ENCODE data around the gene COL15A1.

Gene COL15A1

GRCh38 chr9:98949565-98949964 is 5.9 kb downstream of the COL15A1 start:
- no peak for DNase-seq (ENCODE audit: low spot score)

GRCh38 chr9:98950262-98950661 is 6.6 kb downstream of the COL15A1 start:
- DNase-seq (ENCODE audit: low spot score): no peak

- DNase-seq (ENCODE audit: low spot score): no peak
Measured at GRCh38 chr9:98951967-98952366, 8.3 kb downstream of the COL15A1 start.

GRCh38 chr9:98953581-98954243 is 10.0 kb downstream of the COL15A1 start:
- DNase-seq (ENCODE audit: low spot score): no peak

- DNase-seq (ENCODE audit: low spot score): no peak
Measured at GRCh38 chr9:98954244-98954610, 10.5 kb downstream of the COL15A1 start.

- DNase-seq (ENCODE audit: low spot score): no peak
Measured at GRCh38 chr9:98955259-98955658, 11.6 kb downstream of the COL15A1 start.

- DNase-seq (ENCODE audit: low spot score): no peak
Measured at GRCh38 chr9:98957826-98958225, 14.1 kb downstream of the COL15A1 start.

GRCh38 chr9:98958271-98958984 is 14.7 kb downstream of the COL15A1 start:
- DNase-seq (ENCODE audit: low spot score): peak; percentile 81

GRCh38 chr9:98960409-98960808 is 16.7 kb downstream of the COL15A1 start:
- DNase-seq (ENCODE audit: low spot score): no peak

GRCh38 chr9:98961513-98962180 is 17.9 kb downstream of the COL15A1 start:
- no peak for DNase-seq (ENCODE audit: low spot score)

- DNase-seq (ENCODE audit: low spot score): peak; percentile 61
Measured at GRCh38 chr9:98962181-98962560, 18.5 kb downstream of the COL15A1 start.

GRCh38 chr9:98962861-98963260 is 19.2 kb downstream of the COL15A1 start:
- peak; percentile 63 for DNase-seq (ENCODE audit: low spot score)

- DNase-seq (ENCODE audit: low spot score): no peak
Measured at GRCh38 chr9:98964201-98964600, 20.5 kb downstream of the COL15A1 start.

GRCh38 chr9:98964911-98965336 is 21.2 kb downstream of the COL15A1 start:
- DNase-seq (ENCODE audit: low spot score): peak; percentile 28

GRCh38 chr9:98966676-98967075 is 23.0 kb downstream of the COL15A1 start:
- DNase-seq (ENCODE audit: low spot score): no peak

GRCh38 chr9:98967257-98967656 is 23.6 kb downstream of the COL15A1 start:
- DNase-seq (ENCODE audit: low spot score): no peak

- no peak for DNase-seq (ENCODE audit: low spot score)
Measured at GRCh38 chr9:98967680-98968079, 24.0 kb downstream of the COL15A1 start.

- DNase-seq (ENCODE audit: low spot score): no peak
Measured at GRCh38 chr9:98968601-98969337, 25.1 kb downstream of the COL15A1 start.

- no peak for DNase-seq (ENCODE audit: low spot score)
Measured at GRCh38 chr9:98970532-98971041, 26.9 kb downstream of the COL15A1 start.

GRCh38 chr9:98971168-98971914 is 27.6 kb downstream of the COL15A1 start:
- DNase-seq (ENCODE audit: low spot score): peak; percentile 84

GRCh38 chr9:98971915-98972223 is 28.2 kb downstream of the COL15A1 start:
- DNase-seq (ENCODE audit: low spot score): no peak

GRCh38 chr9:98972716-98973115 is 29.0 kb downstream of the COL15A1 start:
- DNase-seq (ENCODE audit: low spot score): no peak

Data from GM03348 (cell line).